Smooth muscle cell (in vitro differentiated cells): ENCODE measurements around the gene CFH. TPM values are rescaled to one million over a fixed set of nuclear protein-coding genes. Genes with fewer than 3 reads are reported as not detected.
"Not testable (repeated sequence)": the region's sequence is repeated elsewhere in the genome, so short reads cannot be mapped to it uniquely, and the experiment has no call there.

ENCODE experiments used
- DNase-seq: peaks from one replicate; lab custom pipeline; 2025; ENCODE audit not compliant: unreplicated experiment; lab: John Stamatoyannopoulos, UW
- H2AFZ ChIP-seq: fragments of 200-600 bp; sonication (generic); 2 replicates; pipeline ENCODE4 v1.6.0; 2016; ENCODE audit warnings: antibody characterized with exemption, low read depth, mild to moderate bottlenecking
- H3F3A ChIP-seq: fragments of 200-600 bp; sonication (generic); 2 replicates; pipeline ENCODE4 v1.6.0; 2017; ENCODE audit warnings: antibody characterized with exemption, low read depth
- H3K27ac ChIP-seq: fragments of 200-600 bp; sonication (generic); 2 replicates; pipeline ENCODE4 v1.5.1; 2016; ENCODE audit warnings: low read depth, mild to moderate bottlenecking
- H3K27me3 ChIP-seq: fragments of 200-600 bp; sonication (generic); 2 replicates; pipeline ENCODE4 v1.6.1; 2016; ENCODE audit warnings: low read depth, mild to moderate bottlenecking
- H3K36me3 ChIP-seq: fragments of 200-600 bp; sonication (generic); 2 replicates; pipeline ENCODE4 v1.5.1; 2016; ENCODE audit warnings: low read depth
- H3K4me1 ChIP-seq: fragments of 200-600 bp; sonication (generic); 2 replicates; pipeline ENCODE4 v1.5.1; 2016; ENCODE audit warnings: low read depth
- H3K4me2 ChIP-seq: fragments of 200-600 bp; sonication (generic); 2 replicates; pipeline ENCODE4 v1.6.0; 2016; ENCODE audit warnings: mild to moderate bottlenecking
- H3K4me3 ChIP-seq: fragments of 200-600 bp; sonication (generic); 2 replicates; pipeline ENCODE4 v1.5.1; 2016; ENCODE audit warnings: mild to moderate bottlenecking
- H3K79me2 ChIP-seq: fragments of 200-600 bp; sonication (generic); 2 replicates; pipeline ENCODE4 v1.6.0; 2016; ENCODE audit warnings: low read depth, mild to moderate bottlenecking
- H3K9ac ChIP-seq: fragments of 200-600 bp; sonication (generic); 2 replicates; pipeline ENCODE4 v1.6.0; 2016; ENCODE audit warnings: low read depth
- H3K9me3 ChIP-seq: fragments of 200-600 bp; sonication (generic); replicated peaks from 2 replicates; pipeline ENCODE4 v1.5.1; 2016; ENCODE audit warnings: low read depth
- H4K20me1 ChIP-seq: fragments of 200-600 bp; sonication (generic); 2 replicates; pipeline ENCODE4 v1.6.0; 2016; ENCODE audit warnings: low read depth
- WGBS: methylation state at CpG from one replicate; pipeline ENCODE4 v1.1.7; 2016; ENCODE audit warnings: low lambda C conversion rate; 5-methylcytosine and 5-hydroxymethylcytosine counted together
- polyA plus RNA-seq: library from polyadenylated mRNA; unstranded; fragments of >200 nt; fragmentation: Nextera tagmentation; extraction: Ambion mirVana; gene quantifications from 2 replicates; pipeline ENCODE4 v1.2.1, GENCODE V29; 2016
- total RNA-seq: library from RNA; depleted of rRNA; stranded (reverse); fragments of >200 nt; gene quantifications from 2 replicates; pipeline ENCODE4 v1.2.3, GENCODE V29; 2014
- TF ChIP-seq, protein P1 (sequence below): fragments of 200-600 bp; sonication (generic); IDR thresholded peaks from 2 replicates; pipeline ENCODE4 v1.5.1; 2017; ENCODE audit warnings: borderline replicate concordance, mild to moderate bottlenecking, antibody characterized with exemption; ENCODE audit not compliant: insufficient read depth, poor library complexity, severe bottlenecking

The CFH gene
- total and polyA plus RNA-seq, 2 experiments from 2014 or later = 71.2 to 99.5 TPM

DNA sequence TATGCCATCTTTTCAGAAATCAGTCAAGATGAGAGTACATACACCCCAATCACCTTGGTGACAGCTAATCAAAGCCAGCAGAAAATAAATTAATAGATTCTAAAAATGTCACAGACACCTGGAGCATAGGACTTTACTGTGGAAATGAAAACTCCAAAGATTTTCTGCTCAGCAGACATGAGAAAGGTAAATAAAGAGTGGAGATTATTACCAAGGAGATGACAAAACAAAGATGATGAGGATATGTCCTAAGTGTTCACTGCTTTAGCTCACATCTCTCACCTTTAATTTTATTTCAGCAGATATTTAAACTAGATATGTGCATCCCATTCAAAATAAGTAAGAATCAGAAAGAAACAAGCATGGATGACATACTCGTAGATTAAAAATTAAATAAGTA, 28.8 kb upstream of the CFH start:
- Histone ChIP-seq H3K9me3 (no peaks in the 10 kb centered on the region), H4K20me1 (no peaks in the 10 kb centered on the region), H3K36me3 (no peaks in the 10 kb centered on the region), H3K9ac (no peak overlapping the region), H3K4me2 (no peak overlapping the region), H3K27me3 (no peaks in the 10 kb centered on the region), H3K4me1 (no peaks in the 10 kb centered on the region), H3K4me3 (no peak overlapping the region), H3K79me2 (no peaks in the 10 kb centered on the region), H2AFZ (no peak overlapping the region), H3K27ac (no peak overlapping the region), H3F3A (no peaks in the 10 kb centered on the region)
- TF ChIP-seq, protein P1, sequence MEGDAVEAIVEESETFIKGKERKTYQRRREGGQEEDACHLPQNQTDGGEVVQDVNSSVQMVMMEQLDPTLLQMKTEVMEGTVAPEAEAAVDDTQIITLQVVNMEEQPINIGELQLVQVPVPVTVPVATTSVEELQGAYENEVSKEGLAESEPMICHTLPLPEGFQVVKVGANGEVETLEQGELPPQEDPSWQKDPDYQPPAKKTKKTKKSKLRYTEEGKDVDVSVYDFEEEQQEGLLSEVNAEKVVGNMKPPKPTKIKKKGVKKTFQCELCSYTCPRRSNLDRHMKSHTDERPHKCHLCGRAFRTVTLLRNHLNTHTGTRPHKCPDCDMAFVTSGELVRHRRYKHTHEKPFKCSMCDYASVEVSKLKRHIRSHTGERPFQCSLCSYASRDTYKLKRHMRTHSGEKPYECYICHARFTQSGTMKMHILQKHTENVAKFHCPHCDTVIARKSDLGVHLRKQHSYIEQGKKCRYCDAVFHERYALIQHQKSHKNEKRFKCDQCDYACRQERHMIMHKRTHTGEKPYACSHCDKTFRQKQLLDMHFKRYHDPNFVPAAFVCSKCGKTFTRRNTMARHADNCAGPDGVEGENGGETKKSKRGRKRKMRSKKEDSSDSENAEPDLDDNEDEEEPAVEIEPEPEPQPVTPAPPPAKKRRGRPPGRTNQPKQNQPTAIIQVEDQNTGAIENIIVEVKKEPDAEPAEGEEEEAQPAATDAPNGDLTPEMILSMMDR = no peak
- WGBS = 76% methylated on average over 1 of the region's 1 CpG
- no peak for DNase-seq

GRCh38 chr1:196628838-196629237, 23.0 kb upstream of the CFH start:
- no peak overlapping the region for H3K27ac ChIP-seq
- H3K4me3 ChIP-seq = no peak overlapping the region
- no peaks in the 10 kb centered on the region for H3K36me3 ChIP-seq
- no peaks in the 10 kb centered on the region for H3K4me1 ChIP-seq
- TF ChIP-seq, protein P1 = no peak
- H3K27me3 ChIP-seq = no peaks in the 10 kb centered on the region
- H4K20me1 ChIP-seq = no peaks in the 10 kb centered on the region
- 96% methylated on average over 3 of the region's 3 CpGs for WGBS
- no peak overlapping the region for H3K4me2 ChIP-seq
- H3K9ac ChIP-seq = no peak overlapping the region
- no peaks in the 10 kb centered on the region for H3F3A ChIP-seq
- no peaks in the 10 kb centered on the region for H3K9me3 ChIP-seq
- no peak overlapping the region for H2AFZ ChIP-seq
- H3K79me2 ChIP-seq = no peaks in the 10 kb centered on the region
- no peak for DNase-seq

- H3K4me2 ChIP-seq = no peak overlapping the region
- TF ChIP-seq, protein P1 = no peak
- H3K9me3 ChIP-seq = no peaks in the 10 kb centered on the region
- no peak overlapping the region for H2AFZ ChIP-seq
- H3K9ac ChIP-seq = no peak overlapping the region
- H3K79me2 ChIP-seq = no peaks in the 10 kb centered on the region
- H3K27me3 ChIP-seq = no peaks in the 10 kb centered on the region
- no peaks in the 10 kb centered on the region for H4K20me1 ChIP-seq
- 92% methylated on average over 6 of the region's 6 CpGs for WGBS
- no peaks in the 10 kb centered on the region for H3K36me3 ChIP-seq
- H3F3A ChIP-seq = no peaks in the 10 kb centered on the region
- H3K27ac ChIP-seq = no peak overlapping the region
- no peaks in the 10 kb centered on the region for H3K4me1 ChIP-seq
- no peak overlapping the region for H3K4me3 ChIP-seq
- DNase-seq = no peak
These were observed 14.2 kb upstream of the CFH start for GRCh38 chr1:196637606-196638005.

GRCh38 chr1:196638466-196638865, 13.4 kb upstream of the CFH start:
- Histone ChIP-seq H3K27ac (no peak overlapping the region), H3F3A (no peaks in the 10 kb centered on the region), H3K9ac (no peak overlapping the region), H3K36me3 (no peaks in the 10 kb centered on the region), H3K4me2 (no peak overlapping the region), H4K20me1 (no peaks in the 10 kb centered on the region), H3K9me3 (no peaks in the 10 kb centered on the region), H3K4me1 (no peaks in the 10 kb centered on the region), H2AFZ (no peak overlapping the region), H3K4me3 (no peak overlapping the region), H3K79me2 (no peaks in the 10 kb centered on the region), H3K27me3 (no peaks in the 10 kb centered on the region)
- TF ChIP-seq, protein P1 = no peak
- DNase-seq = no peak
- WGBS = 93% methylated on average over 2 of the region's 2 CpGs

- not testable (repeated sequence) for H4K20me1 ChIP-seq, DNase-seq, H3K36me3 ChIP-seq
These were observed 12.6 kb upstream of the CFH start for GRCh38 chr1:196639291-196639690.

More at GRCh38 chr1:196639291-196639690, 12.6 kb upstream of the CFH start:
- H3K27ac ChIP-seq, H3K4me3 ChIP-seq, H3K9me3 ChIP-seq, H3K4me1 ChIP-seq, H3K79me2 ChIP-seq, H3K9ac ChIP-seq, H2AFZ ChIP-seq, H3K27me3 ChIP-seq, H3K4me2 ChIP-seq, H3F3A ChIP-seq: not testable (repeated sequence)
- WGBS = 91% methylated on average over 5 of the region's 5 CpGs
